HG03175 (cell line): Measurements from ENCODE around the gene HAO1.

Experiments used
- ATAC-seq: cut with Tn5 transposase; IDR thresholded peaks from one replicate; pipeline ENCODE4 v1.9.1; 2021; ENCODE audit warnings: mild to moderate bottlenecking, moderate library complexity; ENCODE audit not compliant: unreplicated experiment

Gene HAO1

DNA sequence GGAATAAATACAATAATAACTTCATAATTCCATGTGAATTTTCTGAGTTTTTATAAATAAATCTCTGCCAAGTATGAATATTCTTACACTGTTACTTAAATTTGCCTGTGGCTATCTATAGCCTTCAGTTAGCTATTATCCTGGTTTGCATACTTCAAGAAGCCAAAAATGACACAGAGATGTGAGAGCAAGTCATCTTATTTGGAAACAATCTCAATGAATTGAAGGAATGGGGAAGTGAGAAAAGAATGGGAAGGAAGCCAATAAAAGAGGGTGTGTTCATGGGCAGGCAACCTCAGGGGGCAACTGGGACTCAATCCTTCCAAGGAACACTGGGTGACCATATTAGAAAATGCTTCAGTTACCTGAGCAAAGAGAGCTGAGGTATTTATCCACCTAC lies 9.9 kb downstream of the HAO1 start:
- no peak for ATAC-seq

DNA sequence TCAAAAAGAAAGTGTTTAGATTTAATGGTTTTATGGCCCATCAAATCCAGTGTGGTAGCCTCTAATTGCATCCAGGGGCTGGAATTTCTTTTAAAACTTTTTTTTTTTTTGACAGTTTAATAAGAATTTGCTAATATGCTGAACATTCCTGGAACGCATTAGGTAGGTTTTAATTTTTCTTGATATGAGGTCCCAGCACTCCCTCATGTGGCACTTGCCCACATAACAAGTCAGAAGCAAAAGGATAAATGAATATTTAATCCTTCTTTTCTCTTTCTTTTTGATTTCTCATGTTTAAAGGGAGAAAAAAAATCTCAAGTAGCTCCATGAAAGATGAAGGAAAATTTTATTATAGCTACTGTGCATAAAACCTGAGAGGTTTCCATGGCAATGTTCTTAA lies 13.5 kb downstream of the HAO1 start:
- ATAC-seq: no peak

DNA sequence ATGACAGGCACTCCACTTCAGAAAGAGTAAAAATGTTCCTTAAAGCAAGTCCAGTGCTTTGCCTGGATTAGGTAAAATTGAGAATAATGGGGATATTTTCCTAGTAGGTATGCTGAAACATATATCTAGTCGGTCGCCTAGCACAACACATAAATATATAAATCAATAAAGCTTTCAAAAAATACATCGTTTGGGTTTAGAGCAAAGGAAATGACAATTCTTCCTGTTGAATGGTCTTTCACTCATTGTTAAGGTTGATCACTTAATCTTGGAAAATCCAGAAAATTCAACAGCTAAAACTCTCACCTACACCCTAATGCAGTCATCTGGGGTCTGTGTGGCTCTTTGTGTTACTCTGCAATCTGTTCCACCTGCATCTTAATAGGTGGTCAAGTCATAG lies 13.9 kb downstream of the HAO1 start:
- no peak for ATAC-seq

DNA sequence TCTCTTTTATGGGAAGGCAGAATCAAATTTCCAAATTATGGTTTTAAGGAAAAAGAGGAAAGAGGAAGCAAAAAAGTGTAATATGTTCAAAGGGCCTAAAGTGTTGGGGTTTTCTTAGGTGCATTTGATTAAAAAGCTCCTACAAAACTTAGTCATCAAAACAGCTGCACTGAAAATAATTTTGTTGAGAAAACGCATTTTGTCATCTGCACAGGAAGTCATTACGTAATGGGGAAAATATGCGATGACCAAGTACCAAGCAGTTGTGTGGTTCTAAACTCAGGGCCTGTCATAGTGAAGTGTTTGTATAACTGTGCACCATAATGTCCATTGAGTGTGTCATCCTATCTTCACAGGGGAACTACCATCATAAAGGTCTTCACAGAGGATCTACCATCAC lies 15.6 kb downstream of the HAO1 start:
- no peak for ATAC-seq

DNA sequence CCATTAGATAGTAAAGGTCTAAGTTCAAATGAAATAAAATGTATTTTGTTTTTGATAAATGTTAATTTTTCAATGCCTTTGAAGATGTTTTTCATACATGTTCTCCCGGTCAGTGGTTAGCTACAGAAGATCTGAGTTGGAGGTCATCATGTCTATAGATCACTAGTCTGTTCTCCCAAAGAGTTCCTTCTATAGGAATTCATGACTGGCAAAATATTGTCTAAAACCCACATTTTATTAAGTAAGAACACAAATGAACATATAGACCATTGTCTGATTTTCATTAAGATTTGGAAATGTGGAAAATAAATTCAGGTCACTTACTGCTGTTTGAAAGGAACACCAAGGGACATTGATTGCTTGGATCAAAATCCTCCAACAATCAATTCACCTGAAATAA lies 23.6 kb downstream of the HAO1 start:
- no peak for ATAC-seq

DNA sequence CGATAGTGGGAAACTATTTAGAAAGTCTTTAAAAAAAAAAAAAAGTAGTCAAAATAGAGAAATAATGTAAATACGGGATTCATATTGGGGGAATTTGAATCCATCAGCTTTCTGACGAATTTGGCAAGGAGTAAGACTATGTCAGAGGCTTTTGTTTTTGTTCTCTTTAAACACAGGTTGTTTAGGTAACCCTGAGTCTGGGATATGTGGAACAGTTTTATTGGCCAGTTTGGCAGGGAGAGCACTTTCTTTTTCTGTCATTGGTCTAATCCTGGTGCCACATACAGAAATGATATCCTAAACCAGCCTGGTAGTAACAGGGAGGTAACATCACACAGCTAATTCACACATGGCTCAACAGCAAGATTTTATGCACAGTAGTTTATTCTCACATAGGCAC lies 27.7 kb downstream of the HAO1 start:
- no peak for ATAC-seq

DNA sequence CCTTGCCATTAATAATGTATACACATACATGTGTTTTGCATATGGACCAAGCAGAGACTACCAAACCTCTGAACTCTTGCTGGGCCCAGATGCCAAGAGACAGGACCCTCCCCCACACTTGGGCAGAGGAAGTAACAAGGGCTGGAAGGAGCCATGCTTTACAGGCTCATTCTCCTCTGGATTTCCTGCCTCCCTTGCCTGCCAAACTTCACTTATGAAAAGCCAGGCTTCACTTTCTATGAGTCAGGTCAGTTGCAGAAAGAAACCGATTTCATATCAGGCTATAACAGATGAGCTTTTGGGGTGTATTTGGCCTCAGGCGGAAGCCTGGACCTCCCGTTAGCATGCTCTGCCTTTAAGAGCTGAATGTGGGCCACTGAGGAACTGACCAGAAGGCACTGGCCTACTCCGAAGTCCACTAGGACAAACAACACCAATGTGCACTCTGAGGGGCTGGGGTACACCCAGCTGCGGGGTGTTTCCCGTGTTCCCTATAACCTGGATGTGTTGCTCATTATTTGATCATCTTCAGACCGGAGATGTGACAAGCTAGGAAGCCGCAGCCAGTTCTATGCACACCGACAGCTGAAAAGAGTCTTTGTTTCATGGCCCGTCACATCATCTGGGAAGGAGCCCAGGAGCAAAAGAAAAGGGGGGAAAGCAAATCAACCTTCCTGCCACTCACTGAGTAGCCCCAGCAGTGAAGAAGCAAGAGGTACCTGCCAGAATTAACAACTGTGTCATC lies 28.5 kb downstream of the HAO1 start:
- ATAC-seq: no peak

DNA sequence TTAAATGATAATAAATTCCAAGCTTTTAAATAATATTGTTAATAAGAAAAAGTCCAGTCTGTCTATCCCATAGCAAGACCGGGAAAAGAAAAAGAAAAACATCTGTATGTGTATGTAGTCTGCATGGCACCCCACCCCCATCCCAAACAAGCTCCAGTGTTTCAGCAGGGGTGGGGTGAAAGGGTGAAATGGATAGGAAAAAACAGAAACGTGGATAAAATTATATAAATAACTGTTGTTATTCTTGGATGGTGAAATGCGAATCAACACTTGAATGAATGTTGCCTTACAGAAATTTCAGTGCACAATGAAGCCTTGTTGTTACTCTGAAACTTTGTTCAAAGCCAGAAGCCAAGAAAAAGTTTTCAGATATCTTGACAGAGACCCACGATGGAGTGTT lies 31.4 kb downstream of the HAO1 start:
- no peak for ATAC-seq

DNA sequence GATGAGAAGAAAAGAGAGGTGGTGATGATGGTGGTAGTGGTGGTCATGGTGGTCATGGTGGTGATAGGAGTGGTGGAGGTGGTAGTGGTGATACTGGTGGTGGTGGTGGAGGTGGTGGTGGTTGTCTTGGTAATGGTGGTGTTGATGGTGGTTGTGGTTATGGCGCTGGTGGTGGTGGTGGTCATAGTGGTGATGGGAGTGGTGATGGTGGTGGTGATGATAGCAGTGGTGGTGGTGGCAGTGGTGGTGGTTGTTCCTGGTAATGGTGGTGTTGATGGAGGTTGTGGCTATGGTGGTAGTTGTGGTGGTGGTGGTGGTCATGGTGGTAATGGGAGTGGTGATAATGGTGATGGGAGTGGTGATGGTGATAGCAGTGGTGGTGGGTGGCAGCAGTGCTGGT lies 36.8 kb downstream of the HAO1 start:
- no peak for ATAC-seq

DNA sequence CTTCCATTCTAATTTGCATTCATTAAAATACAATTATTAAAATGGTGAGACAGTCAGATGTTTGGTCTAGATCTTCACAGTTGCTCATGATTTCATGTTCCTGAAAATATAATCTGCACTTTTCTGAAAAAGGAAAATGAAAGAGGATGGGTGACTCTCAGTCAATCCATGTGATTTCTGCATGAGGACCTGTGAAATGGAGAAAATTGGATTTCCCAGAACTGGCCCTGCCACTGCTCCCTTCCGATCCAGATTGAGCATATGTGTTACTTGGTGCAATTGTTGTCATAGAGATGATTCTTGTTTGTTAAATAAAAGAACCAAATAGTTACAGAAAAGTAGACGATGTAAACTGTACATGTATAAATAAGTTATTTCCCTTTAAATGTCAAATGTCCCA lies 37.4 kb downstream of the HAO1 start:
- ATAC-seq: no peak

DNA sequence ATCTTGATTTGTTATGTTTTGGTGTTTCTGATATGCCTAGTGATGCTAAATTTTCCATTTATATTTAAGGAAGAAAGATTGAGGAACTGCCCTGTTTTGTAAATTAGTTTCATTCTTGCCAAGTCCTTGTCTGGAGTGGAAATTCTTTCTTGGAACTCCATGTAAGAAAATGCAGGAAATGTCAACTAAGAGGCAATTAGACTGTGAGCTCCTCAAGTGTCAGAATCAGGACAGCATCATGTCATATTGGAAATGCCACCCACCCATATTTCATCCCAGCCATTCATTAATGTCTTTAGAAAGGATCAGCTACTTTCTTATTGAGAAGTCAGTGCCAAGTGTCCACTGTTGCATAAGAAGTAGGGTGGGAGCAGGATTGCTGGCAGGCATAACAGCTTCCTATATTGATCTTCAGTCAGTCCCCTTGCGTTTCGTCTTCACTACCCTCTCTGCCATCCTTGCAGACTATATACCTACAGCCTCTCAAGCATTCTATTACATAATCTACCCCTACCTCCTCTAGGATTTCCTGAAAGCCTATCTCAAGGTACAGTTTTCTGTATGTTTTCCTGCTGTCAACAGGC lies 42.4 kb downstream of the HAO1 start:
- no peak for ATAC-seq

DNA sequence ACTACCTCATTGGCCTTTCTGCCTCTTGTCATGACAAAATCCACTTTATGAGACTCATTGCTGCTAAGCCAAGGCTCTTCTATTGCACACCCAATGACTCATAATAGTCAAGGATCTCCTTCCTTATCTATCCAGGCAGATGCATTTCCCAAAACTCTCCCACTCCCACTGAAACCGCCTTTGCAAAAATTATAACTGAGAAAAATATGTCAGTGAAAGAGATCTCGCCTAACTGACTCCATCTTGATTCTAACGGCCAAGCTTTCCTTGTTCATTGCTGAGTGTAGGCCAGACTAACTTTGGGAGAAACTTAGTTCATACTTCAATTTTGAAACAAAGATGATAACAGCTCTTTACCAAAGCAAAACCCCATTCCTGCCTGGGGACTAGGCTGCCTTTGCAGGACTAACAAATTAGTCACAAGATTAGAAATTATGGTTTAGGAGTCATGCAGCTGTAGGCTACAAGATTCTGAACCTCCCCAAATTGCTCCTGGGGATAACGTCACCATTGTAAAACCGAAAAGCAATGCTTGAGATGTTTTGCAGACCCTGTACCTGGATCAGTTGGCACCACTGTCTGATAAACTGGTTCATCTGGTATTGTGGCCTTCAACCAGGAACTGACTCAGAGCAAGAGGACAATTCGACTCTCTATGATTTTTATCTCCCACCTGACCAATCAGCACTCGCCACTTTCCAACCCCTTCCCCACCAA lies 47.1 kb downstream of the HAO1 start:
- no peak for ATAC-seq

DNA sequence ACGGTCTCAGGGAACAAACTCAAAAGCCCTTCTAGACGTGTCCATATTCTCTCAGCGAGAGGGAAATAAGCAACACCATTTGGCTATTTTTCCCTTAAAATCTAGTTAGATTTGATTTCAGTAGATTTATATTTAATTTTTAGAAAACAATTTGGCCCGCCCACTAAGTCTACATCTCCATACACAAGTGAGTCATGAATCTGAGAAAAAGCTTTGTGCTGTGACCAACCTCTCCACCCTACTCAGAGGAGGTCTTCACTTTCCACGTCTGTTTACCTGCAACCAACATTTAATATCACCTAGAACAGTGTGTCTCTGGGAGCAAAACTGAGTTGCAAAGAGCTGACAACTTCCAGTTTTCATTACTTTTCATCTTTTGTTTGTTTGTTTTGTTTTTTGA lies 48.6 kb downstream of the HAO1 start:
- no peak for ATAC-seq

DNA sequence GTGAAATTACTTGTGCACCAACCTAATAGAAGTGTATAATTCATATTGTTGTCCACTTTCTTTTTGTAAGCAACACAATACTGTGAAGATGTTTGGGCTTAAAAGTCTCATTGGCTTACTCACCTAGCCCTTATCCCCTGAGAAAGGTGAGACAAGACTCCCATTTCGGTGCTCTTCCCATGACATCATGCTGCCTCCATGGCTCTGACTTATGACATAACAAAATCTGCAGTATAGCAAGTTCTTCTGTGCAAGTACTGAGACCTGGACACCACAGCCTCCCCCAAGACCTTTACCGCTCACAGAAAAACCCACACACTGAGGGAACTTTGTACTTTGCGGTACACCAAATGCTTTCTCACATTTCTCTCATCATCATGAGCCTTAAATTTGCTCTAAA lies 50.5 kb downstream of the HAO1 start:
- ATAC-seq: no peak

DNA sequence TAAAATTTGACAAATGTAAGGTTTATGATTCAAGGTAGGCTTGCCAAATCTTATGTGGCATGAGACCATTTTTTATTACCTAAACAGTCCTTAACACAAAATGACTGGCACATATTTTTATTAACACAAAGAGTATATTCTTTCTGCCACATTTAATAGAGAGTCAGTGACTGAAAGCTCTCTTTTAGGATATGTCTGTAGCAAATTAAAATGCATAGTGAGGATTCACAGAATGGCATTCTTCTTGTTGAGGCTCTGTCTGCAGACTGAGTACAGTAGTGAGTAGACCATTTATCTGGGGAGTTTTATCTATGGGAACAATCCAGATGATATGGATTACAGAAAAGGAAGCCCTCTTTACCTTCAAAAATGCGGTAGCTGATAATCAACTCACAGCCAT lies 56.5 kb downstream of the HAO1 start:
- no peak for ATAC-seq

DNA sequence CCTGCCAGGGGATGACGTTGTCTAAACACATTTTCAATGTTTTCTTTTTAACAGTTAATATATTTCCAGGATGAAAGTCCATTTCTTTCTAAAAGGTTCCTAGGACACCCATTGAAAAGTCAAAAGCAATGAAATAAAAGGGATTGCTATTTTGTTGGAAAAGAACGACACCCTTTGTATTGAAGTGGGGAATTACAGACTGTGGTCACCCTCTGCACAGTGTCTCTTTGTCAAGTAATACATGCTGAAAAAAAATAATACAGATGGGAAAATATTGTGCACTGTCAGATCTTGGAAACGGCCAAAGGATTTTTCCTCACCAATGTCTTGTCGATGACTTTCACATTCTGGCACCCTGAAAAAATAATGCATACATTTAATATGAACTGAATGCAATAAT lies 56.9 kb downstream of the HAO1 start:
- no peak for ATAC-seq

DNA sequence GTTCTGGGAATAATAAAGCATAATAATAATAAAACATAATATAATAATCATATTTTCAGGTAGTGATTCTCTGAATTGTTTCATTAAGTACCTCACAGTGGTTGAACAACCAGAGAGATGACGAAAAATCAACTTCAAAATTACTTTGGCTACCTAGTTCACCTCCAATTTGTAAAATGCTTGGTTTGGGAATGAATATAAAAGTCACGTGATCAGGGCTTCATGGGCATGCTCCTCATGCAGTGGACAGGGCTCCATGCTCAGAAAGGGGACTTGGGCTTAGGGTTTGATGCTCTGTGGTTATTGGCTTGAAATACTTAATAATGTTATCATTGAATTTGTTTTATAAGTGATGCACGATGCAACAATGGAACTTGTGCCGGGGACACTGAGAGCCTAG lies 58.2 kb downstream of the HAO1 start:
- no peak for ATAC-seq

DNA sequence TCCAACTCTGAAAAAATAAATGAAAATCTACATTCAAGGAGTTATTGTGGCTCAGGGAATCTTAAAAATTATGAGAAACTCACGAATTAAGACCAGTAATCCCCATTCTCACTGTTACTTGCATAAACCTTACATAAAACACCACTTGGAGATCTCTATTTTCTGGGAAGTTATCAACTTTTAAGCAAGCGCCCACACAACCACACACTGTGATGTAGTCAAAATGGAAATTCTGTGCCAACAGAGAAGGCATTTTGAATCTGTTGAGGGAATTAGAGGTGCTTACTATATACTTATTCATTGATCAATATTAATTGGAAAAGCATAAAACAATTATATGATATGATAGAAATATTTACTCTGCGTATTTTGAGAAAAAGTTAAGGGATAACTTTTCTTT lies 58.7 kb downstream of the HAO1 start:
- no peak for ATAC-seq

DNA sequence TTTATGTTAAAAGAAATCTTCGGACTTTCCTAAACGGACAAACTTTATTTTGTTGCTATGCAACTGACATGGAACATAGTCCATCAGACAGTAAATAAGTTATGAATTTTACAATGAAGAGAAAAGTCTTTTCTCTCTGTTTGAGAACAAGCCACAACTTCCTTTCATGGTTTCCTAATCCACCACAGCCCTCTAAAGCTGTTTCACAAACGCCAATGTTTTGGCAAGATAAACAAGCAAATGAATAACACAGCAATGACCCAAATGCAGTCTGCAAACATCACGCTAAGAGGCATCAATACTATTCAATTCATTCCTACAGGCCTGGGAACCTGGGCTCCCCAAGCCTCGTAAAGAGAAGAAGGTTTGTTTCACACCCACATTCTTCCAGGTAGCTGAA lies 60.4 kb downstream of the HAO1 start:
- ATAC-seq: peak; percentile 80

DNA sequence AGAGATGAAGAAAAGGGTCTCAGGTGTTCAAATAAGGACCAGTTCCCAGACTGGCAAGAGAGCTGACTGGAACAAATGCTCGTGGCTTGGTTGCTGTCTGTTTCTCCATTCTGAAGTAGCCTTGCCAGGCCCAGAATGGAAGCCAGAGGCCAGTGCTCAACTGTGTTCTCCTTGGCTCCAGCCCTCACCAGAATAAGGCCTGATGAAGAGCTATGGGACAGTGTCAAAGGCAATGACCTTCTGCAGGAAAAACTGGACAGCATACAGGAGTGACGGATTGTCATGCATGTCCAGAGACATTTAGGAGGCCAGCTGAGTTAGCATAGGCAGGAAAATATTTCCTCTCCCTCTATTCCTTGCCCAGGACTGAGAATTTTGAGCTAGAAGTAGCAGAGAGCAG lies 72.2 kb downstream of the HAO1 start:
- no peak for ATAC-seq

DNA sequence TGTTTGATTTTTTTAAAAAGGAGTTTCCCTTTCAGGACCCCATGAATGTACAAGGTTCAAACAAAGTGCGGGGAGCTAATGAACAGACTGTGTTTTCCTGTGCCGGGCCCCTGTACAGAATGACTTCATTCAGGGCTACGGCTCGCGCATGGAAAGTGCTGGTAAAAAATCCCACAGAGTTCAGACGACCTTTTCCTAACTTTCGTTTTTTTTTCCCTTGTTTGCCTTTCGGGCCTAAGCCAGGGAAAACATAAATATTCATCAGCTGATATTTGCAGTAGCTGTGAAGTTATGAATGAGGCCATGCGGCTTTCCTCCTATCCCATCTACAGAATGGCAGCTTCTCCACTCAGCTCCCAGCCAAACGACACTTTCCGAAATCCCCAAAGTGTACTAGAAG lies 74.0 kb downstream of the HAO1 start:
- ATAC-seq: no peak

DNA sequence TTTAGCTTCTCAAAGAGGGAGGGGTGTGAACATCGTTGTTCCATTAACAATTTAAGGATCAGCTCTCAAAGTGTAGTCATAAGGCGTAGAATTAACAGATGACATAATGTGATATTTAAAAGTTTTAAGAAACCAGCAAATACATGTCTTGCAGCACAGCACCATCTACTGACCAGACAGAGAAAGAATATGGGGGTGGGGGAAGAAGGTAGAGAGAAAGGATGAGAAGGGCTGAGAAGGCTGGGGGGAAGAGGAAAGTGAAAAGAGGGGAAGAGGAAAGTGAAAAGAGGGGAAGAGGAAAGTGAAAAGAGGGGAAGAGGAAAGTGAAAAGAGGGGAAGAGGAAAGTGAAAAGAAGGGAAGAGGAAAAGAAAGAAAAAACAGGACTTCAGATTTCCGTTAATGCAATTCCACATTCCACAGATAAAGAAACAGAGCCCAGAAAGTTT lies 80.9 kb downstream of the HAO1 start:
- peak; percentile 72 for ATAC-seq
